GM19328 (cell line): ENCODE data around the gene ACOT12.
"Not testable (repeated sequence)": the region's sequence is repeated elsewhere in the genome, so short reads cannot be mapped to it uniquely, and the experiment has no call there.

Experiments
- ATAC-seq: cut with Tn5 transposase; IDR thresholded peaks from one replicate; pipeline ENCODE4 v1.9.1; 2021; ENCODE audit warnings: mild to moderate bottlenecking, moderate library complexity; ENCODE audit not compliant: unreplicated experiment

ACOT12 gene

GRCh38 chr5:81297531-81297930 is 96.4 kb downstream of the ACOT12 start:
- ATAC-seq = no peak

- ATAC-seq = not testable (repeated sequence)
These were observed 99.9 kb downstream of the ACOT12 start for GRCh38 chr5:81294021-81294420.

GRCh38 chr5:81292130-81292529 is 101.8 kb downstream of the ACOT12 start:
- ATAC-seq = no peak

GRCh38 chr5:81290146-81290545 is 103.8 kb downstream of the ACOT12 start:
- ATAC-seq = no peak

GRCh38 chr5:81288021-81288433 is 105.9 kb downstream of the ACOT12 start:
- ATAC-seq = no peak

GRCh38 chr5:81286059-81286617 is 107.8 kb downstream of the ACOT12 start:
- ATAC-seq = no peak

- no peak for ATAC-seq
These were observed 110.0 kb downstream of the ACOT12 start for GRCh38 chr5:81283976-81284375.
